HG02852 (cell line): ENCODE data around the gene AIF1.

Source experiments
- ATAC-seq: cut with Tn5 transposase; IDR thresholded peaks from one replicate; pipeline ENCODE4 v1.9.1; 2021; ENCODE audit warnings: mild to moderate bottlenecking, moderate library complexity; ENCODE audit not compliant: unreplicated experiment

The AIF1 gene

DNA sequence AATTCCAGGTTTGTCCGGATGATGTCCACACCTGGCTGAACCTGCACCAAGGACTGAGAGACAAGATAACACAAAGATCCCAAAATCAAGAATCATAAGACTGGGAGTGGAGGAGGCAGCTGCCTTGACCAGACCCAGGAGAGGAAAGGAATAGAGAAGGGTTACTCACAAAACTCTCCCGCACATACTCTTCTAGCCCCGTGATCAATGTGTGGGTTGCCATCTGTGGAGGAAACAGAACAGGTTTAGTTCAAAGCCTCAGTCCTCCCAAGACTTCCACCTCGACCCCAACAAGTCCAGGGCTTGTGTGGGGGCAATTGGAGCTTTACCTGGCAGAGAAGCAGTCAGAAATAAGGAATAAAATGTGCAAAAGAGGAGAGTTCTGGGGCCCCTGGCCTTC, 26.3 kb downstream of the AIF1 start:
- no peak for ATAC-seq

DNA sequence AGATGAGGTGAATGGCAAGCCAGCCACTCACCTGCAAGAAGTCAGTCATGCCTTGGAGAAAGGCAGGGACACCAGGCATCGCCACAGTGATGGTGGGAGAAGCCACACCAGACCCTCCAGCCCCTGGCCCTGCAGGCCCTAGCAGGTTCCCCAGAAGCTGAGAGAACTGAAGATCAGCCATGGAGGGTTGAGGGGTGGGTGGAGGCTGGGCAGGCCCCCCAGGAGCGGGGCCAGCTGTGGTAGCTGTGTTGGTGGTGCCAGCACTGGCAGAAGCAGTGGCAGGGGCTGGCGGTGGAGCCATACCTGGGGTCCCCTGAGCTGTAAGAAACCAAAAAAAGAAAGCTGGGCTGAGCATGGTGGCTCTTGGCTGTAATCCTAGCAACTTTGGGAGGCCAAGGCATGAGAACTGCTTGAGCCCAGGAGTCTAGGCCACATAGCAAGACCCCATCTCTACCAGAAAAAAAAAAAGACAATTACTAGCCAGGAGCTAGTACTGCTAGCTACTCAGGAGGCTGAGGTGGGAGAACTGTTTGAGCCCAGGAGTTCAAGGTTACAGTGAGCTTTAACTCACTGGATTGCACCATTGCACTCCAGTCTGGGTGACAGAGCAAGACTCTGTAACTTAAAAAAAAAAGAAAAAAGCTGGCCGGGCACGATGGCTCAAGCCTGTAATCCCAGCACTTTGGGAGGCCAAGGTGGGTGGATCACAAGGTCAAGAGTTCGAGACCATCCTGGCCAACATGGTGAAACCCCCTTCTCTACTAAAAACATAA, 27.9 kb downstream of the AIF1 start:
- no peak for ATAC-seq

DNA sequence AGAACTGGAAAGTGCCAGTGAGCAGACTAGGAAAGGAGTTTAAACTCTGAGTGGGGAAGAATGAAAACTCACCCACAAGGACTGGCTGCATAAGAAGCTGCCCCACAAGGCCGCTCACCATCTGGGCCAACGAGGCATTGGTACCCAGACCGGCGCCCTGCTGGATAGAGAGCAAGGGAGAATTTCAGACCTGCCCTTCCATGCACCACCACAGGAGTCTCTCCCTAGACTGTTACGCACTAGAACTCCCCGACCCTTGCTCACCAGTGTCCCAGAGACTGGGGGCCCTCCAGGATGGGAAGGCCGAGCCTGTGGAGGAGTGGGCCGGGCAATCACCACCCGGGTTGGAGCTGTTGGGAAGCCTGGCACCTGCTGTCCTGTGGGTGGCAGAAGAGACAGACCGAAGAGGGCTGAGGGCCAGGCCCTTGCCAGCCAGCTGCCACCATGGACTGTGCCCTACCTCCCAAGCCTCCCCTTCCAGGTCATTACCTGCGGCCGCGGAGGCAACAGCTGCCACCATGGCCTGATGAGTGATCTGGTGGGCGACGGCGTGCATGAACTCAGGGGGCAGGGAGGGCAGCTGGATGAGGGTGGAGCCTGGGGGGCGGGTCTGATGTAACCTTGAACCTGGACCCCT, 28.9 kb downstream of the AIF1 start:
- ATAC-seq = no peak

DNA sequence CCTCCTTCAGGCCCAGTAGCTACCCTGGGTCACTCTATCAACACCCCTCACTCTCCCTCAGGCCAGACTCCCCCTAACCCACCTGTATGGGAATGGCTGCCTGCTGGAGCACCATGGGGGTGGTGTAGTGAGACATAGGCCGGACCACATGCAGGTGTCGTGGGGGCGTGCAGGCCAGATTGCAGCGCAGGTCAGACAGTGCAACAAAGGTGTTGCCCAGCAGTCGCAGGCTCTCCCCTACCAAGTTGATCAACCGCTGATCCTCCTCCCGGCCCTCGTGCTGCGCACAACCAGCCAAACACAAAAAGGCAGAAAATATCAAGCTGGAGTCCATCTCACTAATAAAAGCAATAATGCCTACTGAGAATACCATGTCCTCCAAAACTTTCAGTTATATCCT, 30.3 kb downstream of the AIF1 start:
- ATAC-seq = no peak

DNA sequence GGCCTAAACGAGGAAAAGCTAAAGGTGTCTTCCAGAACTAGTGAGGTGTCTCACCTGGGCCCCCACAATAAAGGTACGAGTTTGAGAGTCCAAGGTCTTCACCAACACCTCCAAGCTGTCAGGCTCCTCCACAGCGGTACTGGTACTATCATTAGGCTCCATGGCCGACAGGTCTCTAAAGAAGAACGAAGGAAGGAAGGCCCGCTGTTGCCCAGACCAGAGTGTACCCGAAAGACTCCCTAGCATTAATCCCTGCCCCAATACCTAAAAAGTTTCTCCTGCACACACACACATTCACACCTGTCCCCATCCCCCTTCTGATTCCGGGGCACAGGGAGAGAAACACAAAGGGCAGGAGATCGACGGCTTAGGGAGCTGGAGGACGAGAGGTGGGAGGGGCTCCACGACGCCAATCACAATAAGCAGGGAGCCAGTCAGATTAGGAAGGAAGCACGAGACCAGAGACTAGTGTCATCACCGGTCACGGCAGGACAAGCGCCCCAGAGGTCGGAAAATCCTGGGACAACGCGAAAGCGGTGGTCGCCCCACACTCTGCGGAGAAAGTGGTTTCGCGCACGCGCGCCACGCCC, 36.7 kb downstream of the AIF1 start:
- ATAC-seq = peak; percentile 24

DNA sequence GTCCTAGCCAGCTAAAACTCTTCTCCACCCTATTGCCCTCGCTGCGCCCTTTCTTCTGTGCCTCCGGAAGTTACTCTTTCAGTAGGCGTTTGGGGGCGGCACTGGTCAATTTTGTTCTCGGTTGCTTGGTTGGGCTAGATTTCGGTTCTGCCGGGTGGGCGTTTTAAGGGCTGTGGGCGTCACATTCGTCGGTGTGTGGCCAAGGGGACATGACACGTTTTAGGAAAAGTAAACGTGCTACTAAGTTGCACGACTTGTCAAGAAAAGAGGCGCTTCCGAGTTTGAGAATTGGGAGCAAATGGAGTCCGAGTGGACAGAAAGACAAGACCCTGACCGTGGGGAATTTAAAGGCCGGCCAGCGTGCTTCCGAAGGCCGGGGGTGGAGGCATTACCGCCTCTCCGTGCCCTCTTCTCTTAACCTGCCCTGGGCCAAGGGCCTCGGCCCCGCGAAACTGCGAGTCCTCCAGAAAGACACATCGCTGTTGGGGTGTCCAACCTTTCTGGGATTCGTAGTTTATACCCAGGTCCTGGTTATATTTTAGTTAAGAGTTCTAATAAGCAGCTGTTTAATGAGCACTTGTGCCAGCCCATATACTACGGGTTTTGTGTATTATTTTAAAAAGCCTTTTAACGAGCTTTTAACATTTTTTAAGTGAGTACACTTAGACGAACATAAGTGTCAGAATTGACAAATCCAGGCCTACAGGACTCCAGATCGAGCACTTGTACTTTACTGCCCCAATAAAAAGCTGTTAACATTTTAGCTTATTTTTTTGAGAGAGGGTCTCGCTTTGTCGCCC, 38.1 kb downstream of the AIF1 start:
- ATAC-seq = peak; percentile 47

DNA sequence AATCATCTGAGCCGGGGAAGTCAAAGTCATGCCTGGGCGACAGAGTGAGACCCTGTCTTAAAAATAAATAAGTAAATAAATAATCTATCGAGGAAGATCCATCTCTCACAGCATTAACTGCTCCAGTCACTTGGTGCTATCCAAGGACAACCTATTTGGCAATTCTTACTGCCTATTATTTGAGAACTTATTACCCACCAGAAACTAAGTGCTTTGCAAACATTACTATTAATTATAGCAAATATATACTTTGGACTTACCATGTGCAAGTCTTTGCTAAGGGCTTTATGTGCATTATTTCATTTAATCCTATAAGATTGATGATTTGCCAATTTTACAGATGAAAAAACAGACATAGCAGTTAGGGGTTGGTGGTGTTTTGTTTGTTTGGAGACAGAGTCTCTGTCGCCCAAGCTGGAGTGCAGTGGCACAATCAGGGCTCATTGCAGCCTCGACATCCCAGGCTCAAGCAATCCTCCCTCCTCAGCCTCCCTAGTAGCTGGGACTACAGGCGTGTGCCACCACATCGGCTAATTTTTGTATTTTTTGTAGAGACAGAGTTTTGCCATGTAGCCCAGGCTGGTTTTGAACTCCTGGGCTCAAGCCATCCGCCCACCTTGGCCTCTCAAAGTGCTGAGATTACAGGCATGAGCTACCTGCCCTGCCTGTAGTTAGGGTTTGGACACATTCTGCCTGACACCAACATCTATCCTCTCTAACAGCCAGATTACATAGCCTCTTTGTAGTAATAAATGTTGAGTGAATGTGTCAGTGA, 39.7 kb downstream of the AIF1 start:
- ATAC-seq = no peak

DNA sequence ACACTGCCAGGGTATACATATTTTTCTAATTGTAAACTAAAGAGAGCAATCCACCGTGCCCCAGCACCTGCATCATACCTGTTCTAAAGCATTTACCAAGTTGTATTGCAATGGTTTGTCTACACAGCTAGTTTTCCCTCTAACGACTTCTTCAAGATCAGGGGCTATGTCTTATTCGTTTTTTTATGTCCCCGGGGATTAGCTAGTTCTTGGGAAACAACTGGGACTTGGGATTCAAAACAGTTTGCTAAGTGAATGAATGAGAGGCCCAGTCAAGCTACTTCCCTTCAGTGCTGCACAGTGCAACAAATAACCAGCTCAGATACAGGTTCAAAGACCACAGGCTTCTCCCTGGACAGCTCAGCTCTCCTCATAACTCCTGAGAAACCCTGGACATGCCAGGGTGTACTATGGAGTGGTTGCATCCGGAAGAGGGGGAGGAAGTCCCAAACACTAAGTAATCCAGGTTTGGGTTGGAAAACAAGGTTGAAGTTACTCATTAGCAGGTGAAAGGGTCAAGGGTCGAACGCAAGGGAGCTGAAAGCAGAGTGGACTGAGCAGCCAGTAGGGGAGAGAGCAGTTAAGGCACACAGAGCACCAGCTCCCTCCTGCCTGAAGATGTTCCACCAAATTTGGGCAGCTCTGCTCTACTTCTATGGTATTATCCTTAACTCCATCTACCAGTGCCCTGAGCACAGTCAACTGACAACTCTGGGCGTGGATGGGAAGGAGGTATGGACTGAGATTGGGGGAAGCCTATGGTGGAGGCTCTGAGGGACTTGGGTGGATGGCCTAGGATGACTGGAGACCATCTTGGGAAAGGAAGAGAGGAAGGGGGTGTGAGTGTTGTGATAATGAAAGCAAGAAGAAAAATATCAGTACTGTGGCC, 40.6 kb downstream of the AIF1 start, which contains the start of gene APOM:
Gene APOM (plus strand): TSS at position 546 of the 889 bp plus-strand sequence. CDS start 73 bp downstream, at position 619.
- no peak for ATAC-seq

DNA sequence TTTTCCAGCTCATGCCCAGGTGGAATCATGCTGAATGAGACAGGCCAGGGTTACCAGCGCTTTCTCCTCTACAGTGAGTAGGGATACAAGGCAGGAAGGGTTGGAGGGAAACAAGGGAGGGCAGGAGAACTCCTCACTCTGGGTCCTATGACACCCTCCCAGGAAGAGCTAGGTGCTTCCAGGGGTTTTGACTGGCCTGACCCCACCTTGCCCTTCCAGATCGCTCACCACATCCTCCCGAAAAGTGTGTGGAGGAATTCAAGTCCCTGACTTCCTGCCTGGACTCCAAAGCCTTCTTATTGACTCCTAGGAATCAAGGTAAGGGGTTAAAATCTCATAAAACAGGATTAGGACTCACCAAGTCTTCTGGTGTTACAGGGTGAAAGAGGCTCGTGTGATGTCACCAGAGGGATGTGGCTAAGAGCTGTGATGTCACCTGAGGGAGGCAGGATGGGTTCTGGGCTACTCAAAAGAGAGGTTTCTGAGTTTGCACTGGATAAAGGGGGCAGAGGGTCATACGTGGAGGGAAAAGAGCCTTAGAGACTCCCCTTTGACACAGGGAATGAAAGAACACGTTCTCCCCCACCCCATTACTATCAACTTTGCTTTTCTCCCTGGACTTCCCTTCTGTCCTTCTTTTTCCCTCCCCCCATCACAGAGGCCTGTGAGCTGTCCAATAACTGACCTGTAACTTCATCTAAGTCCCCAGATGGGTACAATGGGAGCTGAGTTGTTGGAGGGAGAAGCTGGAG, 42.5 kb downstream of the AIF1 start:
- no peak for ATAC-seq

DNA sequence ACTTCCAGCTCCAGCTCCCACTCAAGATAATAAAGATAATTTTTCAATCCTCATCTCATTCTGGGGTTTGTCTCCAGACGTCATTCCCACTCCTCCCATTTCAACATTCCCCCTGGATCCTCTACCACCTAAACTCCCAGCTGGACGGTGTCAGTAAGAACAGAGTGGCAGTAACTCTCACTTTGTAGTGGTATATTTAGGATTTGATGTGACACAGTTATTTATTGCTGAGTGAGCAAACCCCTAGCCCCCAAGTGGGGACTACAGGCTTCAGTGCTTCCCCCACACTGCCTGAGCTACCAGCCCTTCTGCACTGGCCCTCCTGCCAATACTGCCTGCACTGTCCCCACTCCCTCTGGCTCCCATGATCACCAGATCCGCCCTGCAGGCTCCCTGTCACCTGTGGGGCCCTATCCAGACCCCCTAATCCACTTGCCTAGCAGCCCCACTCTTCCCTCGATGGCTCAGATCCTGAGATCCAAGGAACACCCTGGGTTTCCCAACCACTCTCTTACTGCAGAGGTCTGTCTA, 43.2 kb downstream of the AIF1 start:
- ATAC-seq = no peak

DNA sequence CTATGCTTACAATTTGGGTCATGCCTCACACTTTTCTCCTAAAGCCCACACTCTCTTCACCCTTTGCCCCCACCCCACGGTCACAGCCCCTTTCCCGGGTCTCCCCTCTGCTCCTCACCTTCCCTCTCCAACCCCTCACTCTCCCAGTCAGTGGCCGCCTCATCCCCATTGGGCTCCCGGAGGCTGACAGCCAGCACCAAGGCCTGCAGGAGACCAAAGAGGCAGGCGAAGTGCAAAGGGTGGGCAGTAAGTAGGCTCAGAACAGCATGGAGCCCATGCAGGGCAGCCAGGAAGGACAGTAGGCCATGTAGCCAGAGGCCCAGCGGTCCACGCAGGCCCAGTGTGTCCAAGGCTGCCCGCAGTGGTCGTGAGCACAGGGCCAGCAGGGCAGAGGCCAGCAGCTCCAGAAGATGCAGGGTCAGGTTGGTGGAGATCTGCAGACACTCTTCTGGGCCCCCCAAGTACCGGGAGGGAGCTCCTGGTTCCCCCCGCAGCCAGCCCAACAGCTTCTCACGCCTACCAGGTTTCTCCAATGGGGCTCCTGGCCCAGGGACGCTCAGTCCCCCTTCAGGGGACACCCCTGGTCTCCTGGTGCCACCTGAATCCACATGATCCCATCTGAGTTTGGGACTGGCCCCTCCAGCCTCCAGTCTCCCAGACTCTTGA, 44.1 kb downstream of the AIF1 start:
- ATAC-seq = no peak

DNA sequence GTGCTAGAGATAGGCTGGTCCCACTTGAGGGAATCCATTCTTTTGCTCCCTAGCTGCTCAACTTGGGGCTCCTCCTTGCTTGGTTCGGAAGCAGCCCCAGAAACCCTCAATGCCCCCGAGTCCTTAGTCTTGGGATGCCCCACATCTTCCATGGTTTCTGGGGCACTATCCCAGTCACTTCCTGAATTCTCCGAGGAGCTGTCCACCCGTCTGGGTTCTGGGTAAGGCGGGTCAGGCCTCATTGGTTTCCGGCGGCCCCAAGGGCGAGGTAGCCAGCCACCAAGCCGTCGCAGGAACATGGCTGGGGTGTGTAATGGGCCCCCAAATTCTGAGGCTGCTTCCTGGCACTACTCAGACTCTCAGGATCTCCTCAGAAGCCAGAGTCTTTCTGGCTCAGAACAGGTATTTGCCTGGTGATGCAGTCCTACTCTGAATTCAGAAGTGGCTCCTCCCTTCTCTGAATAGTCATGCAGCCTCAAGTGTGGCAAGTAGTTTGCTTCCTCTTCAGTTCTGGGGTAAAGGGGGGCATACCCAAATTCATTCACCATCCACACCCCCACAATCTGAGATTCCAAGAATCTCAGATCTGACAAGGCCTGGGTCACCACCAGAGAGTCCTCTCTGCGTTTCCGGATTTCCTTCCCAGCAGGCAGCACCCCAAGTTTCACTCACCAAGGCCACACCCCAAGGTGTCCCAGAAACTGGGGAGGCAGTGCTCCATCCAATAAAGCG, 44.8 kb downstream of the AIF1 start:
- no peak for ATAC-seq

DNA sequence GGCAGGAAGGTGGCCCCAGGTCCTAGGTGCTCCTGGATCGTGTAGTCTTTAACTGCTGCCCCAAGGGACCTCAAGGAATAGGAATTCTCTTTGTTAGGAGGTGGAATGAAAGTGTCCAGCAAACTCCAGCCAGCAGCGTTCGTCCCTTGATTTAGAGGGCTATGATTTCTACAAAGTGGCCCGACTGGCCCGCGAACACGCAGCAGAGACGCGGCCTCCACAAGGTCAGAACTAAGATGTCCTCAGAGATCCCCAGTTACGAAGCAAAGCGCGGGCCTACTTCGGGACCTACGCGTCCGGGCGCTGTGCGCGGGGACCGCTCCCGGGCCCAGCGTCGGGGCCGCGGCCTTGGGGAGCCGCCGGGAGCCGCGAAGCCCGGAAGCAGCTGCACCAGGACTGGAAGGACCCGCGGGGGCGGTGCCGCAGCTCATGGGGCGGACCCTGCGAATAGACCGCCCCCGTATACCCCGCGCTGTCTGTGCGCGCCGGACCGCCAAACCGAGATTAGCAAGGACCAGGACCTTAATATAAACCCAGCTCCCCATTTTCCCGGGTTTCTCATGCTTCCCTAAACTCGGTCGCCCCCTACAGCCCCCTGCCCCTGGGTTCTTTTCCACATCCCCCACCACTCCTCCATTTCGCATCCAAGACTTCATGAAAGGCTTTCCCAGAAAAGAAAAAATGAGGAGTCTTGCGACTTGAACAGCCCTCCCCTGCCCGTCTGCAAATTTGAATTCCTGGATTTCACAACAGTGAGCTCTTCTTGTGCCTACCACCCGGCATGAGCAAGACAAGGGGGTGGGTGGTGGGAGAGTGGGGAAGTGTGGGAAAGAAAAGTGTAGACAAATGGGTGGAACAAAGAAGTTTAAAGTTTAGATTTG, 45.6 kb downstream of the AIF1 start, which contains the start of gene C6orf47:
Gene C6orf47 (minus strand): TSS at position 398 of the 881 bp plus-strand sequence. CDS start 831 bp downstream, outside the sequence.
- ATAC-seq = no peak

DNA sequence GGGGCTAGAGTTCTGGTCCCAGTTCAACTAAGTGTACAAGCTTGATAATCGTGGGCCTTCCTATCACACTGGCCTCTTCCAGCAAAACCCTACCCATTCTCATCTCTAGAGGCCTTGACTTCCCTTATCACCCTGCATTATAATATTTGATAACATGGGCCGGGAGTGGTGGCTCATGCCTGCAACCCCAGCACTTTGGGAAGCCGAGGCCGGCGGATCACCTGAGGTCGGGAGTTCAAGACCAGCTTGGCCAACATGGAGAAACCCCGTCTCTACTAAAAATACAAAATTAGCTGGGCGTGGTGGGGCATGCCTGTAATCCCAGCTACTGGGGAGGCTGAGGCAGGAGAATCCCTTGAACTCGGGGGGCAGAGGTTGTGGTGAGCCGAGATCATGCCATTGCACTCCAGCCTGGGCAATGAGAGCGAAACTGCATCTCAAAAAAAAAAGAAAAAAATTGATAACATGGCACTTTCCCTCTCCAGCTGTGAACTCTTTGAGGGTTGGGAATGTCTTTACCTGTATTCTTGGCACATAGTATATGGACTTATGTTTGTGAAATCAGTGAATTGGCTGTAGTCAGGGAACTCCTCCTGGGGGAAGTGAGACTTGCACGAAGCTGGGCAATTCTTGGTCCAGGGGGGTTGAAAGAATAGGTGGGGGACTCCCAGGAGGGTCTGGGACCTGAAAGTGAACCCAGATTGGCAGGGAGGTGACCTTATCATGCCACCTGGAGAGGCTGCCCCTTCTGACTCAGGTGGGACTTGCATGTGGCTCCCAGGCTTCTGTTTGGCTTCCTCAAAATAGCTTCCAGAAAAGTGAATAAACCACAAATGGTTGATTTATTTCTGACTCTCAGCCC, 46.5 kb downstream of the AIF1 start:
- no peak for ATAC-seq

DNA sequence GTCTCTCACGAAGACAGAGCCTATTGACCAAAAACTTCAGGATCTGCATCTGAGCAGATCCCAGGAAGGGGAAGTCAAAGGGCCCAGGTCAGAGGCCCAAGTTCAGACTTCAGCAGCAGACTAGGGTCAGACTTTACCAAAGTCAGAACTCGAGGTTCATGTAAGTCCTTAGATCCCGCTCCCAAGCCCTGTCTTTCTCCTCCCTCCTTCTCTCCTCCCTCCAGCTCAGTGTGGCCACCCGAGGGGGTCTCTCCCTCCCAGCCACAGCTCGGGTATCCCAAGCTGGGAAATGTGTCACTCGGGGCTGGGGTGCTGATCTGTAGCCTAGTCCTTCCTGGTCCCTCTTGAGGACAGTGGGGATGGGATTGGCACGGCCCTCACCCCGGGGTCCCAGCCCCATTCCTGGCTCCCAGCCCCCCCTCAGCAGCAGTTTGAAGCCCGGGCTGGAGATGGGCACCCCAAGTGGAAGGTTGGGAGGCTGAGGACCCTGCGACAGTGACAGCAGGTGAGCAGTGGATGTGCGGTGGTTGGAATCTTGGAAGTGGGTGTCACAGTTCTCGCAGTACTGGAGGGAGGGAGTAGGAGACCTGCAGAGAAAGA, 47.2 kb downstream of the AIF1 start:
- ATAC-seq = no peak
